Gastroesophageal sphincter (tissue), 3 donors: ENCODE measurements around the gene MRPS21.

Experiments
- POLR2A ChIP-seq, 2 donors: fragments of 450-650 bp; IDR thresholded peaks; one replicate each; pipeline ENCODE4 v1.6.1; 2017; ENCODE audit warnings: antibody characterized with exemption in 2 of 2, mild to moderate bottlenecking in 2 of 2, moderate library complexity in 1 of 2
- POLR2AphosphoS5 ChIP-seq: sonication (generic); formaldehyde crosslinking; IDR thresholded peaks from one replicate; pipeline ENCODE4 v1.6.1; 2017; ENCODE audit warnings: antibody characterized with exemption
- TF ChIP-seq, protein P1 (sequence below), 4 experiments: fragments of 200-600 bp in 2 of 4; fragments of 450-650 bp in 2 of 4; sonication (generic) in 1 of 4; IDR thresholded peaks; one replicate each; pipeline ENCODE4 v1.5.1; 2017 to 2019; ENCODE audit warnings: antibody characterized with exemption in 4 of 4, mild to moderate bottlenecking in 2 of 4, moderate library complexity in 2 of 4

DNA sequence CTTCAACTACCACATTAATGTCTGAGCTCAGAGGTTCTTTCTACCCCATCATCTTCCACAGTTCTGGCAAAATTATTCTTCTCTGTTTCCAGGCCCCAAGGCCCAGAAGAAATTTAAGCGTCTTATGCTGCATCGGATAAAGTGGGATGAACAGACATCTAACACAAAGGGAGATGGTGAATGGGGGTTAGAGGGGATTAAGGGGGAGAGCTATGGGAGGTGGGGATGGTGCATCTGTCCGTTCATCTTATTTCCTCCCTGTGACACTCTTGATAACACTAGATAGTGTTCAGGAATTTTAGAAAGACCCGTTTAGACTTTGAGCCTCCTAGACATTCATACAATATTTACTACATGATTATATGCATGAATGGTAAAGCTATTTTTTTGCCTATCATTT is 52.7 kb downstream of the MRPS21 start:
- TF ChIP-seq, protein P1, sequence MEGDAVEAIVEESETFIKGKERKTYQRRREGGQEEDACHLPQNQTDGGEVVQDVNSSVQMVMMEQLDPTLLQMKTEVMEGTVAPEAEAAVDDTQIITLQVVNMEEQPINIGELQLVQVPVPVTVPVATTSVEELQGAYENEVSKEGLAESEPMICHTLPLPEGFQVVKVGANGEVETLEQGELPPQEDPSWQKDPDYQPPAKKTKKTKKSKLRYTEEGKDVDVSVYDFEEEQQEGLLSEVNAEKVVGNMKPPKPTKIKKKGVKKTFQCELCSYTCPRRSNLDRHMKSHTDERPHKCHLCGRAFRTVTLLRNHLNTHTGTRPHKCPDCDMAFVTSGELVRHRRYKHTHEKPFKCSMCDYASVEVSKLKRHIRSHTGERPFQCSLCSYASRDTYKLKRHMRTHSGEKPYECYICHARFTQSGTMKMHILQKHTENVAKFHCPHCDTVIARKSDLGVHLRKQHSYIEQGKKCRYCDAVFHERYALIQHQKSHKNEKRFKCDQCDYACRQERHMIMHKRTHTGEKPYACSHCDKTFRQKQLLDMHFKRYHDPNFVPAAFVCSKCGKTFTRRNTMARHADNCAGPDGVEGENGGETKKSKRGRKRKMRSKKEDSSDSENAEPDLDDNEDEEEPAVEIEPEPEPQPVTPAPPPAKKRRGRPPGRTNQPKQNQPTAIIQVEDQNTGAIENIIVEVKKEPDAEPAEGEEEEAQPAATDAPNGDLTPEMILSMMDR (IDR thresholded peaks at IDR 0.05): no peak
- no peak for TF ChIP-seq POLR2A (IDR thresholded peaks at IDR 0.05)
- no peak for TF ChIP-seq POLR2AphosphoS5
